Ishikawa (cell line): ENCODE measurements around the gene RORC.

Experiments
- CEBPB ChIP-seq: IDR thresholded peaks from 2 replicates; pipeline ENCODE4 v1.6.1; 2012
- CREB1 ChIP-seq: IDR thresholded peaks from 2 replicates; pipeline ENCODE4 v1.6.1; 2012; ENCODE audit warnings: low read depth
- EGR1 ChIP-seq: IDR thresholded peaks from 2 replicates; pipeline ENCODE4 v1.6.1; 2012
- EP300 ChIP-seq: IDR thresholded peaks from 2 replicates; pipeline ENCODE4 v1.6.1; 2012; ENCODE audit warnings: borderline replicate concordance
- FOXM1 ChIP-seq: IDR thresholded peaks from 2 replicates; pipeline ENCODE4 v1.6.1; 2012; ENCODE audit warnings: low read depth, borderline replicate concordance
- MAX ChIP-seq: IDR thresholded peaks from 2 replicates; pipeline ENCODE4 v1.6.1; 2012
- NFIC ChIP-seq: IDR thresholded peaks from 2 replicates; pipeline ENCODE4 v1.6.1; 2012
- RAD21 ChIP-seq: IDR thresholded peaks from 2 replicates; pipeline ENCODE4 v1.6.1; 2012; ENCODE audit warnings: low read depth
- REST ChIP-seq: IDR thresholded peaks from 2 replicates; pipeline ENCODE4 v1.6.1; 2012; ENCODE audit warnings: low read depth, mild to moderate bottlenecking
- TAF1 ChIP-seq: IDR thresholded peaks from 2 replicates; pipeline ENCODE4 v1.6.1; 2012; ENCODE audit warnings: low read depth, mild to moderate bottlenecking
- USF1 ChIP-seq: IDR thresholded peaks from 2 replicates; pipeline ENCODE4 v1.6.1; 2012
- YY1 ChIP-seq: IDR thresholded peaks from 2 replicates; pipeline ENCODE4 v1.6.1; 2012; ENCODE audit warnings: low read depth
- ZBTB7A ChIP-seq: IDR thresholded peaks from 2 replicates; pipeline ENCODE4 v1.6.1; 2012; ENCODE audit warnings: low read depth

GRCh38 chr1:151779852-151780251 is 51.8 kb downstream of the RORC start:
- TF ChIP-seq RAD21 (no peak), EP300 (no peak), TAF1 (no peak), MAX (no peak), ZBTB7A (no peak), CREB1 (no peak), YY1 (no peak), FOXM1 (no peak), EGR1 (no peak), REST (no peak), CEBPB (no peak), NFIC (no peak), USF1 (no peak)
